ENCODE results near the gene MIP.
"Not testable (repeated sequence)": the region's sequence is repeated elsewhere in the genome, so short reads cannot be mapped to it uniquely, and the experiment has no call there.

Gene MIP

GRCh38 chr12:56454557-56454956 lies at the start of gene MIP:
Gene MIP (minus strand): TSS chr12:56454657. CDS start chr12:56454613, 44 bp downstream.
- no peak for DNase-seq (ENCODE audit: low spot score)

- DNase-seq (ENCODE audit: low spot score): not testable (repeated sequence)
Measured at GRCh38 chr12:56499879-56500278, 45.4 kb upstream of the MIP start.

GRCh38 chr12:56499452-56499851 lies 45.0 kb upstream of the MIP start:
- not testable (repeated sequence) for DNase-seq (ENCODE audit: low spot score)

GRCh38 chr12:56498126-56498902 lies 43.9 kb upstream of the MIP start:
- not testable (repeated sequence) for DNase-seq (ENCODE audit: low spot score)

GRCh38 chr12:56496704-56497103 lies 42.2 kb upstream of the MIP start:
- DNase-seq (ENCODE audit: low spot score): not testable (repeated sequence)

GRCh38 chr12:56494481-56494880 lies 40.0 kb upstream of the MIP start:
- not testable (repeated sequence) for DNase-seq (ENCODE audit: low spot score)

GRCh38 chr12:56494106-56494415 lies 39.6 kb upstream of the MIP start:
- DNase-seq (ENCODE audit: low spot score): not testable (repeated sequence)

- not testable (repeated sequence) for DNase-seq (ENCODE audit: low spot score)
Measured at GRCh38 chr12:56493409-56494105, 39.1 kb upstream of the MIP start.

- no peak for DNase-seq (ENCODE audit: low spot score)
Measured at GRCh38 chr12:56490360-56490759, 35.9 kb upstream of the MIP start.

GRCh38 chr12:56488041-56488955 lies 33.8 kb upstream of the MIP start, which contains the start of gene GLS2:
Gene GLS2 (minus strand): TSS chr12:56488161. CDS start chr12:56488118, 43 bp downstream.
- peak; percentile 96 for DNase-seq (ENCODE audit: low spot score)

GRCh38 chr12:56487448-56488040 lies 33.1 kb upstream of the MIP start:
- no peak for DNase-seq (ENCODE audit: low spot score)

GRCh38 chr12:56486694-56487093 lies 32.2 kb upstream of the MIP start:
- no peak for DNase-seq (ENCODE audit: low spot score)

- no peak for DNase-seq (ENCODE audit: low spot score)
Measured at GRCh38 chr12:56484566-56484965, 30.1 kb upstream of the MIP start.

GRCh38 chr12:56479625-56480024 lies 25.2 kb upstream of the MIP start:
- DNase-seq (ENCODE audit: low spot score): no peak

- no peak for DNase-seq (ENCODE audit: low spot score)
Measured at GRCh38 chr12:56477521-56478225, 23.2 kb upstream of the MIP start.

- no peak for DNase-seq (ENCODE audit: low spot score)
Measured at GRCh38 chr12:56476972-56477432, 22.5 kb upstream of the MIP start.

GRCh38 chr12:56476143-56476542 lies 21.7 kb upstream of the MIP start:
- DNase-seq (ENCODE audit: low spot score): no peak

- no peak for DNase-seq (ENCODE audit: low spot score)
Measured at GRCh38 chr12:56474389-56474788, 19.9 kb upstream of the MIP start.

GRCh38 chr12:56469007-56469930 lies 14.8 kb upstream of the MIP start:
- peak; percentile 17 for DNase-seq (ENCODE audit: low spot score)

Measured in hepatic stellate cell (primary cell).